Skeletal muscle cell (primary cell): ENCODE results near the gene PIK3C2A.
"Not testable (repeated sequence)": the region's sequence is repeated elsewhere in the genome, so short reads cannot be mapped to it uniquely, and the experiment has no call there.

ENCODE experiments used
- DNase-seq: peaks from one replicate; pipeline ENCODE4 v3.0.0-alpha.2; 2010; ENCODE audit warnings: low read depth
- H3K4me3 ChIP-seq: 2 replicates; pipeline ENCODE4 v1.5.1; 2011; ENCODE audit warnings: low read depth, mild to moderate bottlenecking, control low read depth, low read length, moderate library complexity

Gene PIK3C2A

GRCh38 chr11:17207317-17208256, at the start of gene PIK3C2A:
Gene PIK3C2A (minus strand): TSS chr11:17207986. CDS start chr11:17169741, 38,245 bp downstream.
- peak within 1 kb of the TSS; percentile 67 for H3K4me3 ChIP-seq
- DNase-seq = peak; percentile 75

GRCh38 chr11:17257196-17257595, 49.4 kb upstream of the PIK3C2A start:
- H3K4me3 ChIP-seq = no peak overlapping the region
- peak; percentile 44 for DNase-seq

- peak overlapping the region; percentile 8 for H3K4me3 ChIP-seq
- DNase-seq = peak; percentile 96
These were observed 48.7 kb upstream of the PIK3C2A start for GRCh38 chr11:17256512-17256911.

GRCh38 chr11:17252704-17253103, 44.9 kb upstream of the PIK3C2A start:
- no peak overlapping the region for H3K4me3 ChIP-seq
- DNase-seq = no peak

- no peak for DNase-seq
- no peak overlapping the region for H3K4me3 ChIP-seq
These were observed 43.0 kb upstream of the PIK3C2A start for GRCh38 chr11:17250561-17251350.

GRCh38 chr11:17244046-17244445, 36.3 kb upstream of the PIK3C2A start:
- H3K4me3 ChIP-seq = no peak overlapping the region
- DNase-seq = no peak

- H3K4me3 ChIP-seq, DNase-seq: not testable (repeated sequence)
These were observed 35.2 kb upstream of the PIK3C2A start for GRCh38 chr11:17242954-17243353.

GRCh38 chr11:17240780-17241179, 33.0 kb upstream of the PIK3C2A start:
- no peak for DNase-seq
- no peak overlapping the region for H3K4me3 ChIP-seq

- DNase-seq = not testable (repeated sequence)
These were observed 32.1 kb upstream of the PIK3C2A start for GRCh38 chr11:17239927-17240326.

GRCh38 chr11:17238377-17238776, 30.6 kb upstream of the PIK3C2A start:
- H3K4me3 ChIP-seq = no peak overlapping the region
- no peak for DNase-seq

More at GRCh38 chr11:17239927-17240326, 32.1 kb upstream of the PIK3C2A start:
- not testable (repeated sequence) for H3K4me3 ChIP-seq

- DNase-seq = no peak
- H3K4me3 ChIP-seq = no peak overlapping the region
These were observed 25.3 kb upstream of the PIK3C2A start for GRCh38 chr11:17233101-17233500.

- no peak overlapping the region for H3K4me3 ChIP-seq
- no peak for DNase-seq
These were observed 23.4 kb upstream of the PIK3C2A start for GRCh38 chr11:17230867-17231851.

- DNase-seq = no peak
- no peak overlapping the region for H3K4me3 ChIP-seq
These were observed 21.8 kb upstream of the PIK3C2A start for GRCh38 chr11:17229481-17230152.

GRCh38 chr11:17228186-17228925, 20.6 kb upstream of the PIK3C2A start:
- DNase-seq, H3K4me3 ChIP-seq: not testable (repeated sequence)

GRCh38 chr11:17224727-17225126, 16.9 kb upstream of the PIK3C2A start:
- DNase-seq = no peak
- H3K4me3 ChIP-seq = no peak overlapping the region

- H3K4me3 ChIP-seq = no peak overlapping the region
- DNase-seq = no peak
These were observed 14.2 kb upstream of the PIK3C2A start for GRCh38 chr11:17221968-17222367.

- DNase-seq = no peak
- H3K4me3 ChIP-seq = no peak overlapping the region
These were observed 11.2 kb upstream of the PIK3C2A start for GRCh38 chr11:17219016-17219415.

- DNase-seq = no peak
- no peak overlapping the region for H3K4me3 ChIP-seq
These were observed 10.6 kb upstream of the PIK3C2A start for GRCh38 chr11:17218403-17218802.
